H1 (cell line): ENCODE measurements around the gene ERI2. TPM values are rescaled to one million over a fixed set of nuclear protein-coding genes. Genes with fewer than 3 reads are reported as not detected.

Experiments used
- CTCF ChIA-PET: fragments of 300-600 bp; sonication (Branson Sonifier 250); formaldehyde crosslinking; loops from one replicate; lab custom pipeline; 2021; ENCODE audit not compliant: partially characterized antibody; lab: Charles Lee
- POLR2A ChIA-PET: fragments of 300-600 bp; sonication (Branson Sonifier 250); formaldehyde crosslinking; loops from one replicate; lab custom pipeline; 2021; ENCODE audit warnings: inconsistent platforms; ENCODE audit not compliant: partially characterized antibody; lab: Charles Lee
- DNase-seq, 2 experiments: peaks; one replicate each; pipeline versions ENCODE4 v3.0.0 to v3.0.0-alpha.2; 2010 to 2022; ENCODE audit warnings: low spot score in 2 of 2, low read depth in 1 of 2, mixed read lengths in 1 of 2
- FAIRE-seq: peaks from 2 replicates; lab custom pipeline; 2011; peaks lifted over from hg19 to GRCh38; lab: Jason Lieb, UNC
- H2AFZ ChIP-seq: 2 replicates; pipeline ENCODE4 v1.8.1; 2012; ENCODE audit warnings: low read length, inconsistent platforms
- H2AK5ac ChIP-seq: 2 replicates; pipeline ENCODE4 v1.6.1; 2013; ENCODE audit warnings: low read depth, low read length
- H2BK120ac ChIP-seq: replicated peaks from 2 replicates; pipeline ENCODE3; 2013; ENCODE audit warnings: low read depth, low read length, inconsistent platforms
- H2BK12ac ChIP-seq: 2 replicates; pipeline ENCODE4 v1.6.1; 2013; ENCODE audit warnings: low read depth, low read length
- H2BK15ac ChIP-seq: 2 replicates; pipeline ENCODE4 v1.6.1; 2013; ENCODE audit warnings: low read length
- H2BK20ac ChIP-seq: 2 replicates; pipeline ENCODE4 v1.6.1; 2013; ENCODE audit warnings: low read length
- H2BK5ac ChIP-seq: 2 replicates; pipeline ENCODE4 v1.6.1; 2013; ENCODE audit warnings: low read depth, low read length
- H3K14ac ChIP-seq: 2 replicates; pipeline ENCODE4 v1.6.1; 2013; ENCODE audit warnings: inconsistent platforms; ENCODE audit not compliant: insufficient read length
- H3K18ac ChIP-seq: 2 replicates; pipeline ENCODE4 v1.6.1; 2013; ENCODE audit warnings: low read length; ENCODE audit errors: extremely low read depth
- H3K23ac ChIP-seq: 2 replicates; pipeline ENCODE4 v1.6.1; 2013; ENCODE audit warnings: inconsistent platforms; ENCODE audit not compliant: insufficient read length
- H3K23me2 ChIP-seq: 2 replicates; pipeline ENCODE4 v1.6.1; 2013; ENCODE audit warnings: low read depth, low read length
- H3K27ac ChIP-seq: 2 replicates; pipeline ENCODE4 v1.6.1; 2011; ENCODE audit warnings: low read depth, low read length, inconsistent platforms
- H3K27me3 ChIP-seq, 4 experiments: replicated peaks in 1 of 4; 1 replicate in 1 of 4; 2 replicates in 3 of 4; pipeline versions ENCODE4 v1.6.1 to v1.8.1; 2011 to 2013; ENCODE audit warnings: low read length in 3 of 4, mild to moderate bottlenecking in 3 of 4, inconsistent platforms in 2 of 4, mixed read lengths in 2 of 4, moderate library complexity in 1 of 4; ENCODE audit not compliant: control insufficient read depth in 3 of 4, insufficient read depth in 3 of 4; ENCODE audit errors: extremely low read depth in 1 of 4
- H3K36me3 ChIP-seq, 4 experiments: 2 replicates each; pipeline versions ENCODE4 v1.6.1 to v1.8.1; 2011 to 2013; ENCODE audit warnings: mild to moderate bottlenecking in 4 of 4, low read length in 3 of 4, moderate library complexity in 2 of 4, control low read depth in 1 of 4, inconsistent platforms in 1 of 4; ENCODE audit not compliant: insufficient read depth in 4 of 4, control insufficient read depth in 2 of 4
- H3K4ac ChIP-seq: replicated peaks from 2 replicates; pipeline ENCODE3; 2013; ENCODE audit warnings: low read length, low read depth, mixed read lengths, inconsistent platforms; ENCODE audit not compliant: insufficient read length
- H3K4me1 ChIP-seq, 4 experiments: replicated peaks in 1 of 4; 1 replicate in 1 of 4; 2 replicates in 3 of 4; pipeline versions ENCODE4 v1.6.1 to v1.8.1; 2011 to 2013; ENCODE audit warnings: low read length in 3 of 4, inconsistent platforms in 2 of 4, mixed read lengths in 1 of 4; ENCODE audit not compliant: insufficient read depth in 4 of 4, control insufficient read depth in 3 of 4
- H3K4me2 ChIP-seq, 2 experiments: 2 replicates each; pipeline versions ENCODE4 v1.6.1 to v1.8.1; 2011 to 2013; ENCODE audit warnings: low read depth in 2 of 2, low read length in 2 of 2, control low read depth in 1 of 2, inconsistent platforms in 1 of 2, mild to moderate bottlenecking in 1 of 2; ENCODE audit not compliant: insufficient read depth in 1 of 2
- H3K4me3 ChIP-seq, 4 experiments: fragments of 200-600, 300-600 bp in 1 of 4; sonication (generic), shearing (Covaris generic), sonication (Bioruptor Twin) in 1 of 4; 2 replicates each; pipeline versions ENCODE4 v1.5.1 to v1.8.1; 2011 to 2016; ENCODE audit warnings: low read length in 4 of 4, low read depth in 3 of 4, control low read depth in 2 of 4, inconsistent platforms in 2 of 4, mild to moderate bottlenecking in 2 of 4, mixed read lengths in 1 of 4, moderate library complexity in 1 of 4; ENCODE audit not compliant: insufficient read depth in 2 of 4; ENCODE audit errors: extremely low read depth in 1 of 4
- H3K56ac ChIP-seq: replicated peaks from 2 replicates; pipeline ENCODE3; 2013; ENCODE audit warnings: low read depth, mild to moderate bottlenecking, mixed read lengths, low read length, inconsistent platforms; ENCODE audit not compliant: insufficient read length
- H3K79me1 ChIP-seq: 2 replicates; pipeline ENCODE4 v1.6.1; 2013; ENCODE audit warnings: low read depth, low read length, control low read depth
- H3K79me2 ChIP-seq, 2 experiments: 2 replicates each; pipeline versions ENCODE4 v1.6.1 to v1.8.1; 2012 to 2013; ENCODE audit warnings: low read length in 2 of 2, mild to moderate bottlenecking in 2 of 2, inconsistent platforms in 1 of 2; ENCODE audit not compliant: insufficient read depth in 2 of 2, control insufficient read depth in 1 of 2
- H3K9ac ChIP-seq, 4 experiments: replicated peaks in 1 of 4; 1 replicate in 1 of 4; 2 replicates in 3 of 4; pipeline versions ENCODE4 v1.6.1 to v1.8.1; 2011 to 2013; ENCODE audit warnings: low read depth in 3 of 4, low read length in 3 of 4, control low read depth in 2 of 4, mild to moderate bottlenecking in 2 of 4, moderate library complexity in 2 of 4, inconsistent platforms in 1 of 4; ENCODE audit errors: extremely low read depth in 1 of 4
- H3K9me3 ChIP-seq, 2 experiments: 2 replicates each; pipeline versions ENCODE4 v1.6.1 to v1.8.1; 2012 to 2013; ENCODE audit warnings: mild to moderate bottlenecking in 2 of 2, moderate library complexity in 2 of 2, control low read depth in 1 of 2, inconsistent platforms in 1 of 2, low read depth in 1 of 2, low read length in 1 of 2, mixed read lengths in 1 of 2; ENCODE audit not compliant: insufficient read depth in 2 of 2
- H4K20me1 ChIP-seq, 2 experiments: replicated peaks in 1 of 2; 2 replicates each; pipeline versions ENCODE3 to v1.8.1; 2011 to 2013; ENCODE audit warnings: inconsistent platforms in 2 of 2, low read length in 2 of 2, mild to moderate bottlenecking in 1 of 2; ENCODE audit not compliant: insufficient read depth in 2 of 2, control insufficient read depth in 1 of 2
- H4K5ac ChIP-seq: 2 replicates; pipeline ENCODE4 v1.6.1; 2013; ENCODE audit warnings: low read length, low read depth, mixed read lengths, inconsistent platforms; ENCODE audit not compliant: insufficient read length
- H4K8ac ChIP-seq: 2 replicates; pipeline ENCODE4 v1.8.0; 2013; ENCODE audit warnings: mild to moderate bottlenecking, moderate library complexity, low read length, inconsistent platforms; ENCODE audit not compliant: insufficient read depth; ENCODE audit errors: extremely low read depth
- H4K91ac ChIP-seq: replicated peaks from 2 replicates; pipeline ENCODE3; 2013; ENCODE audit warnings: low read length, mixed read lengths, inconsistent platforms; ENCODE audit not compliant: insufficient read length
- BACH1 ChIP-seq: IDR thresholded peaks from 2 replicates; pipeline ENCODE4 v1.6.1; 2012; ENCODE audit warnings: low read length, improper control_type of control experiment
- BCL11A ChIP-seq, 2 experiments: IDR thresholded peaks; one replicate each; pipeline ENCODE4 v1.6.1; 2011; ENCODE audit warnings: low read depth in 2 of 2, low read length in 2 of 2, mild to moderate bottlenecking in 2 of 2
- BRCA1 ChIP-seq: IDR thresholded peaks from 2 replicates; pipeline ENCODE4 v1.6.1; 2012; ENCODE audit warnings: low read depth, low read length, improper control_type of control experiment
- CBX8 ChIP-seq: fragments of 300-800, 300-1000 bp; sonication (generic); IDR thresholded peaks from 2 replicates; pipeline ENCODE4 v1.7.1; 2016; ENCODE audit warnings: low read depth, low read length, borderline replicate concordance
- CEBPB ChIP-seq: IDR thresholded peaks from 2 replicates; pipeline ENCODE4 v1.6.1; 2012; ENCODE audit warnings: low read depth, low read length
- CHD2 ChIP-seq: IDR thresholded peaks from 2 replicates; pipeline ENCODE4 v1.6.1; 2012; ENCODE audit warnings: low read length, improper control_type of control experiment
- CTBP2 ChIP-seq: IDR thresholded peaks from 2 replicates; pipeline ENCODE4 v1.7.0; 2011; ENCODE audit warnings: borderline replicate concordance, mild to moderate bottlenecking, moderate library complexity, mixed read lengths, low read length; ENCODE audit not compliant: insufficient read depth, insufficient read length
- CTCF ChIP-seq, 3 experiments: IDR thresholded peaks; 1 replicate in 2 of 3; 2 replicates in 1 of 3; pipeline versions ENCODE4 v1.5.1 to v1.6.1; 2011; ENCODE audit warnings: low read length in 3 of 3, mild to moderate bottlenecking in 3 of 3, inconsistent platforms in 2 of 3, low read depth in 1 of 3, moderate library complexity in 1 of 3; ENCODE audit not compliant: insufficient read depth in 1 of 3; ENCODE audit errors: control extremely low read depth in 1 of 3
- EZH2 ChIP-seq: fragments of 200-600 bp; sonication (generic); IDR thresholded peaks from 2 replicates; pipeline ENCODE4 v1.7.1; 2012; ENCODE audit warnings: low read depth, mild to moderate bottlenecking, moderate library complexity, low read length, inconsistent platforms; ENCODE audit not compliant: severe bottlenecking
- NANOG ChIP-seq: IDR thresholded peaks from 2 replicates; pipeline ENCODE4 v1.6.1; 2011; ENCODE audit warnings: low read length, low read depth, mild to moderate bottlenecking, inconsistent platforms; ENCODE audit not compliant: insufficient read depth, poor library complexity, severe bottlenecking
- RBBP5 ChIP-seq: IDR thresholded peaks from 2 replicates; pipeline ENCODE4 v1.7.1; 2012; ENCODE audit warnings: low read depth, mild to moderate bottlenecking, inconsistent platforms, low read length, moderate library complexity, borderline replicate concordance
- RFX5 ChIP-seq: IDR thresholded peaks from 2 replicates; pipeline ENCODE4 v1.6.1; 2011; ENCODE audit warnings: low read depth, low read length, improper control_type of control experiment, borderline replicate concordance
- WGBS, 2 experiments: shearing (Covaris generic) in 1 of 2; methylation state at CpG; one replicate each; pipeline versions ENCODE4 v1.1.6 to v1.1.7; 2013 to 2015; ENCODE audit warnings: low lambda C conversion rate in 2 of 2, mixed read lengths in 2 of 2, inconsistent platforms in 1 of 2, low coverage in 1 of 2, missing lambda C conversion rate in 1 of 2; ENCODE audit not compliant: insufficient replicate concordance in 2 of 2, insufficient coverage in 1 of 2, insufficient read length in 1 of 2; ENCODE audit errors: extremely low coverage in 1 of 2, missing lambda C conversion rate in 1 of 2; 5-methylcytosine and 5-hydroxymethylcytosine counted together
- polyA plus RNA-seq, 7 experiments: library from polyadenylated mRNA; depleted of rRNA in 3 of 7; stranded (reverse) in 5 of 7; unstranded in 2 of 7; fragments of >200 nt in 5 of 7; fragments of 200-250 nt in 2 of 7; gene quantifications; 1 replicate in 5 of 7; 2 replicates in 1 of 7; 4 replicates in 1 of 7; pipeline versions ENCODE4 v1.2.1 to v1.2.3, GENCODE V29; 2011 to 2013; ENCODE audit warnings: missing spikeins in 2 of 7, mixed read lengths in 2 of 7
- total RNA-seq: library from RNA; stranded (reverse); fragmentation: NEBNext Ultra II Directional; extraction: Animal tissue kit (Norgen Biotek cat#: 25700); gene quantifications from 2 replicates; pipeline ENCODE4 v1.2.1, GENCODE V29; 2021

ERI2 gene
- total and polyA plus RNA-seq, 2 of the 8 experiments (the other 6 are each of a cell fraction or from before 2014, with no cell fraction given), result 11.0 to 12.6 TPM

DNA sequence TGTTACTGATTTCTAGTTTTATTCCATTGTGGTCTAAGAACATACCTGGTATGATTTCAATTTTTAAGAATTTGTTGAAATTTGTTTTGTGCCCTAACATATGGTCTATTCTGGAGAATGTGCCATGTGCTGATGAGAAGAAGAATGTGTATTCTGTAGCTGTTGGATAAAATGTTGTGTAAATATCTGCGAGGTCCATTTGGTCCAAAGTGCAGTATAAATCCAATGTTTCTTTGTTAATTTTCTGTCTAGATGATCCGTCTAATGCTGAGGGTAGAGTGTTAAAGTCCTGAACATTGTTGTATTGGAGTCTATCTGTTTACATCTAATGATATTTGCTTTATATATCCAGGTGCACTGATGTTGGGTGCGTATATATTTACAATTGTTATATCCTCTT is 32.6 kb downstream of the ERI2 start:
- no peaks in the 10 kb centered on the region for H3K23me2 ChIP-seq
- H2BK15ac ChIP-seq, result no peak overlapping the region
- H3K18ac ChIP-seq, result no peak overlapping the region
- no peaks in the 10 kb centered on the region for H3K27me3 ChIP-seq
- no peak overlapping the region for H4K5ac ChIP-seq
- no peaks in the 10 kb centered on the region for H3K36me3 ChIP-seq
- no peak overlapping the region for H4K91ac ChIP-seq
- H3K9me3 ChIP-seq, result no peaks in the 10 kb centered on the region
- H2BK20ac ChIP-seq, result no peak overlapping the region
- no peaks in the 10 kb centered on the region for H3K79me2 ChIP-seq
- H3K4me1 ChIP-seq, result no peaks in the 10 kb centered on the region; a peak in 1 of 7 replicates
- no peak overlapping the region for H2AFZ ChIP-seq
- H2BK120ac ChIP-seq, result no peak overlapping the region
- H3K14ac ChIP-seq, result no peak overlapping the region
- POLR2A ChIA-PET, result no interaction called here
- no peak overlapping the region for H2AK5ac ChIP-seq
- H3K56ac ChIP-seq, result no peak overlapping the region
- DNase-seq (no peak), FAIRE-seq (no peak)
- no peak overlapping the region for H3K9ac ChIP-seq
- no peak overlapping the region for H3K4me3 ChIP-seq
- no peak overlapping the region for H4K8ac ChIP-seq
- H4K20me1 ChIP-seq, result no peaks in the 10 kb centered on the region
- H2BK5ac ChIP-seq, result no peak overlapping the region
- no peak overlapping the region for H3K4me2 ChIP-seq
- CTCF ChIA-PET, result interaction anchor here (2.1 to 3.0 kb wide), 3 partner anchors 9 to 308 kb away, joined by 8 to 12 read pairs (median 9); no protein-coding TSS in a partner anchor
- WGBS, 2 experiments, result 84% methylated on average over 3 of the region's 3 CpGs; no CpG with 5 or more reads in 1 of the 2 experiments
- no peak overlapping the region for H2BK12ac ChIP-seq
- no peak overlapping the region for H3K27ac ChIP-seq
- no peak overlapping the region for H3K4ac ChIP-seq
- no peak overlapping the region for H3K23ac ChIP-seq
- H3K79me1 ChIP-seq, result no peaks in the 10 kb centered on the region
- TF ChIP-seq CTCF (IDR thresholded peaks at IDR 0.05; ENCODE audit: control extremely low read depth in 1 of 3, insufficient read depth in 1 of 3, low read depth in 1 of 3, low read length in 3 of 3) (no peak), NANOG (no peak), BACH1 (no peak), RFX5 (no peak), CBX8 (no peak), CTBP2 (no peak), CHD2 (no peak), BCL11A (IDR thresholded peaks at IDR 0.05; ENCODE audit: low read depth in 2 of 2, low read length in 2 of 2) (no peak), BRCA1 (no peak), CEBPB (no peak), EZH2 (no peak), RBBP5 (no peak)
